HG02870 (cell line): Measurements from ENCODE around the gene RAB6A.

ENCODE experiments used
- ATAC-seq: cut with Tn5 transposase; IDR thresholded peaks from one replicate; pipeline ENCODE4 v1.9.1; 2021; ENCODE audit warnings: mild to moderate bottlenecking, moderate library complexity; ENCODE audit not compliant: unreplicated experiment

The RAB6A gene

GRCh38 chr11:73656985-73657384 is 103.9 kb downstream of the RAB6A start:
- no peak for ATAC-seq

DNA sequence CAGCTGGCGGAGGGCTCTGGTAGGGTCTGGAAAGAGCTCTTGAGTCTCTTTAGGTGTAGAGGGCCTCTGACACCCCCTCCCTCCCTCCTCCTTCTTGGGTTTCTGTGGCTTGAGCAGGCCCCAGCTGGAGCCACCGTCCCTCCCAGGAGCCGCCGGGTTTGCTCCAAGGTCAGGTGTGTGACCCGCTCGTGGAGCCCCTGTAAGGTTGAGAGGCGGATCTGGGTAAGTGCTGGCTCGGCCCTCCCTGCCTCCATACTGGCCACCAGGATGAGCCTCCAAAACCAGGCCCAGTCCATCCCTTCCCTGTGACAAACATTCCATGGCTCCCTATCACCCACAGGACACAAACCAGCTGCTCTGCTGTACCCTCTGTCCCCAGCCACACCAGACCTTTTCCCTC is 105.2 kb downstream of the RAB6A start:
- ATAC-seq, result no peak

DNA sequence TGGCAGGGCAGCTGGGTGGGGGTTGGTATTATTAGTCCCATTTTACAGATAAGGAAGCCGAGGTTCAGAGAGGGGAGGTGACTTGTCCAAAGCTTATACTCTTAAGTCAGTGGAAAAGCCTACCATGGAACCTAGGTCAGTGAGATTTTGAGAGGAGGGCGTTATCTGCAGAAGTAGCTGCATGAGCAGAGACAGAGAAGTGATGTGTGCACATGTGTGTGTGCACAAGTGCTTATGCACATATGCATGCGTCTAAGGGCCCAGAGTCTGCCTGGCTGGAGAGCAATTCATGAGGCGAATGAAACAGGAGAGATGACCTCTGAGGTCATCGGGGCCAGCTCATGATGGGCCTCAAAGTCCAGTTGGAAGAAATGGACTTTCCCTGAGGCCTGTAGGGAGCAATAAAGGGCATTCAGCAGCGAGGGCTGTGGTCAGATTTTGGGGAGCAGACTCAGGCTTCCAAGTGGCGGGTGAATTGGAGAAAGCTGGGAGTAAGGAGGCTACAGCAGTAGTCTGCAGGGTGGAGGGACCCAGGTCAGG is 106.3 kb downstream of the RAB6A start:
- no peak for ATAC-seq

GRCh38 chr11:73653996-73654395 is 106.9 kb downstream of the RAB6A start:
- ATAC-seq, result no peak

DNA sequence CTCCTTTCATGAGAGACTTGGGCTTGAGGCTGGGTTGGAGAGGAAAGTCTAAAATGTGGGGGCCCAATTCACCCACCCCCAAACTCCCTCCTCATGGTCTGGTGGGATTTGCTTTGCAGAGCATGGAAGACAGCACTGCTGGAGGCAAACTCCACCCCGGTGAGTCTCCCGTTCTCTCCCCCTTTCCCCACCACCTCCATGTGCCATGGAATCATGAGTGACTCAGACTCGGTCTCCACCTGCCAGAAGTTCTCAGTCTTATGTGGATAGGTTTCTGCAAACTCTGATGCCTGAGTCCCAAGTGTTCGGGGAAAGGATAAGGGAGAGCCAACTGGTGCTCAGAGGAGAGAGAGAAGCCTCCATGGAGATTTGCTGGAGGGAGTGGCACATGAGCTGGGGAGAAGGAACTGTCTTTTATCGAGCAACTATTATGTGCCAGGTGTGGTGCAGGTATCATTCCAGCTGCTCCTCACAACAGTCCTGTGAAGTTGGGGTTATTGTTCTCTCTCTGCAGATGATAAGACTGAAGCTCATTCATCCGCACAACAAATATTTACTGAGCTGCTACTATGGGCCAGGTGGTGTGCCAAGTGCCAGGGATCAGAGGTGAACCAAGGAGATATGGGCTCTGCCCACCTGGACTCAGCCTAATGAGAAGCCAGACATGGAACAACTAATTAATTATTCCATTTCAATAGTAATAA is 107.9 kb downstream of the RAB6A start:
- ATAC-seq, result no peak

DNA sequence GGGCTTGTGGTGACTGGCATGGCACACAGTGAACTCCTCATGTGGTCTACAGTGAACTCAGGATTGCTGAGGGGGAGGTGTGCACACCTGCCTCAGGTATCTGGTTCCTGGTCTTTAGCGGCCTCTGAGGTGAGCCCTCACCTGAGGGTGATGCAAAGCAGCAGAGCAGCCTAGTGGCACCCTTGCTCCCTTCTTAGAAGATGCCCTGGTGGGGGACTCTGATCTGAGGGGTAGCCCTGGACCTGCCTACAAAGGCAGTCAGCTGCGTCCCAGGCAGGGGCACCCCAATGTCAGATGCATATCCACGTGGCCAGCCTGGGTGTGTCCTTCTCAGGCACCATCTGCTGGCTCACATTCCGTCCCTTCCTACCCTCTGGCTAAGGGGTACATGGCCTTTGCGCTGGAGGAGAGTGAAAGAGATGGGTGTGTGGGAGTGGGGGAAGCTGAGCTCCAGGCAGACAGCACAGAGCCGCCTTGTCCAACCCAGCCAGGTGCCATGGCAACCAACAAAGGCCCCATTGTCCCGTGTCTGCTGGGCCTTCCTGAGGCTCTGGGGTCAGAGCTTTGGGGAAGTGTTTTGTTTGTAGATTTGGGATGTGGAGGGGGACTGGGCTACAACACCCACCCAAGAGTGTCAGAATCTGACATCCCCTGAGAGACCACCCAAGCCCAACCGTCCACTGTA is 108.7 kb downstream of the RAB6A start:
- no peak for ATAC-seq

DNA sequence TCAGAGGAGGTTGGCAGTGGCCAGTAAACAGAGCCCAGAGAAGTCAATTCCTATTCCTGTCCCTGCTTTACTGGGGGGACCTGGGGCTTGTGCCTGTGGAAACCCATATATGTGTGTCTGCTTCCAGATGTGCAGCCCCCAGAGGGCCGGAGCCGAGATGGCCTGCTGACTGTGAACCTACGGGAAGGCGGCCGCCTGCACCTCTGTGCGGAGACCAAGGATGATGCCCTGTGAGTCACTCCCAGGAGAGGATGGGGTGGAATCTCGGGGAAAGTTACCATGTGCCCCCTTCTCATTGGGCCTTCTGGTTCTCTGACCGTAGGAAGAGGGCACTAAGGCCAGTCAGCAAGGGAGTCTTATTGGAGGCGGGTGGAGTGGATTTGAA is 109.2 kb downstream of the RAB6A start:
- ATAC-seq, result no peak

DNA sequence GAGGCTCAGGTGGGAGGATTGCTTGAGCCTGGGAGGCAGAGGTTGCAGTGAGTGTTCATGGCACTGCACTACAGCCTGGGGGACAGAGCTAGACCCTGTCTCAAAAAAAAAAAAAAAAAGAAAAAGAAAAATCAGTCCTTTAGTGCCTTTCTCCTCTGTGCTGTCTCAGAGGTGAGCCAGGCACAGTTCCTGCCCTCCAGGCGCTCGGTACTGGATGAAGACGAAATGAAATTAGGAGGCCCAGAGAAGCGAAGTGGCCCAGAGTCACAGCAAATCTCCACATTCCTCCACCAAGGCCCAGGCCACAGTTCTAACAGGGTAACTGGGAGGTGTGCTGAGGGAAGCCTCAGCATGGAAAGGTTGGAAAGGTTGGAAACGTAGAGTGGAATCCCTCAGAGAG is 109.6 kb downstream of the RAB6A start:
- ATAC-seq, result no peak

DNA sequence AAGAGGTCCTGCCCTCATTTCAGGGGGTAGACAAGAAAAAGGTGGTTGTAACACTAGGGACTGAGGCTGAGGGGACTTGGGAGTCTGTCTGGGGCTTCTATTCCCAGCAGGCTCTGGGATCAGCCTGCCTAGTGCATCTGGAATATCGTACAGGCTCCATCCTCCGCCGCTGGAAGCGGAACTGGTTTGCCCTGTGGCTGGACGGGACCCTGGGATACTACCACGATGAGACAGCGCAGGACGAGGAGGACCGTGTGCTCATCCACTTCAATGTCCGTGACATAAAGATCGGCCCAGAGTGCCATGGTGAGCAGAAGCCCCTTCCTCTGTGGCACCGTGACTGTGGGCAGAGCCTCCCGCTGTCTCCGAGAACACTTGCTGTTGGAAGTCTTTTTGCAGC is 110.5 kb downstream of the RAB6A start:
- no peak for ATAC-seq

DNA sequence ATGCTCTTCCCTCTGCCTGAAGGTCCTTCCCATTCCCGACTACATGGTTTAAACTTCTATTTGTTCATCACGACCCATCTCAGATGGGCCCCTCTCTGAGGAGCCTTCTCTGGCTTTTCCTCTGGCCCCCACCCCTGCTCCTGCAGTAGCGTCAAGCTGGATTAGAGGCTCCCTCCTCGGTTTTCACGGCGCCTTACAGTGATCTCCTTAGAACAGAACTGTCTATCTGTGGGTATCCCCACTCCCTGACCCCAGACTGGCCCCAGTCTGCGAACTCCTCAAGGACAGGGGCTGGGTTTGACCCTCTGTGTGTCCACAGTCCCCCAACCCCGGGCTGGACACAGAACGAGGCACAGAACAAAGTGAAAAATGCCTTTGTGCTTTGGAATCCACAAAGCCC is 111.7 kb downstream of the RAB6A start:
- ATAC-seq, result no peak

- no peak for ATAC-seq
Measured at GRCh38 chr11:73648571-73649046, 112.3 kb downstream of the RAB6A start.

DNA sequence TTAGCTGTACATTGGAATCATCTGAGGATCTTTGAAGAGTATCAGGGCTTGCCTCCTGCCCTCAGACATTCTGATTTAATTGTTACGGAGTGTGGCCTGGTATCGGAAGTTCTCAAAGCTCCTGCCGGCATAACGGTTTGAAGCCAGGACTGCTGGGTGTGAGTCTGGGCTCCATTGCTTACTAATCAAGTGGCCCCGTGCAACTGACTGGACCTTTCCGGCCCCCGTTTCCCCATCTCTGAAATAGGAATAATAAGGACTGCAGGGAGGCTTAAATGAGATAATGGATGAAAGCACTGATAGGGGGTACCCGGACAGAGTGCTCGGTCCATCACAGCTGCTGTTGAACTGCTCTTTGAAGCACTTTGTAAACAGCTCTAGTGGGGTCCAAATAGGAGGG is 112.8 kb downstream of the RAB6A start:
- no peak for ATAC-seq

GRCh38 chr11:73647459-73648100 is 113.3 kb downstream of the RAB6A start:
- peak; percentile 78 for ATAC-seq

DNA sequence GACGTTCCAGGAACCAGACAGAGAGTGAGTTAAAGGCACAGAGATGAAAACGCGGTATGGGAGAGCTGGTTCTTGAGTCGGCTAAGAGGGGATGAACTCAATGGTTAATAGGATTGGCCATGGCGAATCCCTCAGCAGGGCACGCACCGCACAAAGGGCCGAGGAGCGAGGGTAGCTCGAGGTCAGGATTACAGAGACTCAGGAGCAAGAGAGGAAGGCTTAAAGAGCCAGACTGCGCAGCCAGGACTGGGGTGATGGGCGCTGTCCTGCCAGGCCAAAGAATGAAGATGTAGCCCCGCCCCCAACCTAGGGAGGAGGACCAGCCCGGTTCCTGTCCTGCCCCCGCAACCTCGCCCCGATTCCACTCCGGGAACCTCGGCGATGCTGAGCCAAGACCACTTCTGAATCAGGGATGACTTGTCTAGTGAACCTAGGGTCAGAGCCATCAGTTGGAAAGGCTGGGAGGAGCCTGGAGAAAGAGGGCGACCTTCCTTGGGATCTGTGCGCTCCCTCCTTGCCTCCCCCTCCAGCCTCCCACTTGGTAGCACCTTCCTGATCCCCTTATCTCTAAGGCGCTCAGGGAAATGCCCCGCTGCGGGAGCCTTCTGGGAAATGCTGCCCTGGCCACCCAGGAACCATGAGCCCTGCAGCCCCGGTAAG is 114.8 kb downstream of the RAB6A start, which contains the start of gene PLEKHB1:
Gene PLEKHB1 (plus strand): TSS at position 610 of the 660 bp plus-strand sequence. CDS start 28 bp downstream, at position 638.
- no peak for ATAC-seq

DNA sequence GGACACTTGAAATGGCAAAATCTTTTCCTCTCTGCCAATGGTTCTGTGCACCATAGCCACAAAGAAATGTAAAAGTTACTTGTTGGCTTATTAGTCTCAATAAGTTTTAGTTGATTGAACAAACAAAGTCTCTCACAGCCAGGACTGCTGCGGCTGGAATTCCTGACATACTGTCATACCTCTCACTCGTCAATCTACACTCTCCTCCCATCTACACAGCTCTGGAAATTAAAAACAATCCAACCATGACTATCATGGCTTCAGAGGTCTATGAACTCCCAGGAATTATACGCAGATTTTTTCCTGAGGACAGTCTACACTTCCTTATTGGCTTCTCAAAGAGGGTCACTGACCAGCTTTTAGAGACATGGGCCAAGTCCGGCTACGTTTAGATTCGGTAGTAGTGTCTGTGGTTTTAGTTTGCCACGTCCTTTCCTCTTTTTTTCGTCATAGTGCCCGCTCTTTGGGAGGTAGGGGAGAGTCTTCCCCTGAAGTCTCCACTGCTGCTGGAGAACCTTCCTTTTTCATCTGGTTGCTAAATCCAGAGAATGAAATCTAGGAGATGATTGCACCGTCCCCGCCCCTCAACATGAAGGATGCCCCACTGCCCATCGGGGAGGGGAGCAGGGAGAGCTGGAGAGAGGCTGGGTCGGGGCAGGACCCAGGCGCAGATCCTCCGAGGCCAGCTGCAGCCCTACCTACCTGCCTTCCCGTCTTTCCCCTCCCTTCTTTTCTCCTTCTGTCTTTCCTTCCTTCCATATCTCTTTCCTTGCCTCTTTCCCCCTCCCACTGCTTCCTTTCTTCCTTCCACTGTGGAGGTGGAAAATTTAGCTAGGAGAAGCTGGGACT is 115.5 kb downstream of the RAB6A start:
- ATAC-seq, result no peak

DNA sequence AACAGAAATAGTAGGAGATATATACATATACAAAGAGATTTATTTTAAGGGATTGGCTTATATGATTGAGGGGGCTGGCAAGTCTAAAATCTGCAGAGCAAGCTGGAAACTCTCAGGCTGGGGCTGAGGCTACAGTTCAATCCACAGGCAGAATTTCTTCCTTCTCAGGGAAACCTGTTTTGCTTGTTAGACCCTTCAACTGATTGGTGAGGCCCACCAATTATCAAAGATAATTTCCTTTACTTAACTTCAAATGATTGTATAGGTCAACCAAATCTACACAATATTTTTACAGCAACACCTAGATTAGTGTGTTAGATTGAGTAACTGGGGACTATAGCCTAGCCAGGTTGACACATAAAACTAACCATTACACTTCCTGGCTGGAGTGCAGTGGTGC is 119.2 kb downstream of the RAB6A start:
- ATAC-seq, result no peak

- no peak for ATAC-seq
Measured at GRCh38 chr11:73640592-73640991, 120.3 kb downstream of the RAB6A start.

GRCh38 chr11:73637012-73637411 is 123.9 kb downstream of the RAB6A start:
- ATAC-seq, result no peak

DNA sequence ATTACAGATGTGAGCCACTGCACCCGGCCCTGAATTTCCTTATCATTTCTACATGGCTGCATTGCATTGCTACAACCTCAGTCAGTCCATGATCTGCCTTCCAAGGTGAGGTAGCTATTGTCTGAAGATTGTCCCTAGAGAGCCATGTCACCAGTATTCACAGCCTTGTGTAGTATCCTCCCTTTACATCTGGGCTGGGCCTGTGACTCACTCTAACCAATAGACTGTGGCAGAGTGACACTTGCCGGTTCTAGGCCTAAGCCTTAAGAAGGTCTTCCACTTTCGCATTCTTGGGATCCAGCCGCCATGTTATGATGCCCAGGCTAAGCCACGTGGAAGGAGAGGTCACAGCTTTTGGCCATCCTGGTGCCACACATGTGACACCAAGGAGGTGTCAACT is 124.6 kb downstream of the RAB6A start:
- no peak for ATAC-seq

DNA sequence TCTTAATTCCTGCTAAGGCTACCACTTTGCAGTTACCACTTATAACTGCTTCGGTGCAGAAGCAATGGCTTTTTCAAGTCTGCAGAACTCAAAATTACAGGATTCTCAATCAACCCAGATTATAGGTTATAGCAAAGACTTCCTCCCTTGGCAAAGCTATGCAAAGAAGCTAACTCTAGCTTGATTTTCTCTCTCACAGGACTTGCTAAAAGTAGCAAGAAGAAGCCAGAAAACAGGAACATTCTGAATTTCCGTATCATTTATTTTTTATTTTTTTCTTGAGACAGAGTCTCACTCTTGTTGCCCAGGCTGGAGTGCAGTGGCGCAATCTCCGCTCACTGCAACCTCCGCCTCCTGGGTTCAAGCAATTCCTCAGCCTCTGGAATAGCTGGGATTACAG is 125.2 kb downstream of the RAB6A start:
- ATAC-seq, result no peak
